Fibroblast of mammary gland (primary cell): Measurements from ENCODE around the gene MAU2.

Experiments used
- DNase-seq: peaks from one replicate; pipeline ENCODE4 v3.0.0-alpha.2; 2010; ENCODE audit warnings: low read depth
- H3K4me3 ChIP-seq: 2 replicates; pipeline ENCODE4 v1.5.1; 2011; ENCODE audit warnings: low read depth, mild to moderate bottlenecking, low read length, moderate library complexity; ENCODE audit not compliant: control insufficient read depth
- CTCF ChIP-seq: conservative IDR thresholded peaks from 2 replicates; pipeline ENCODE4 v1.5.1; 2011; ENCODE audit warnings: low read depth, low read length, inconsistent platforms; ENCODE audit not compliant: control insufficient read depth, insufficient read depth

Gene MAU2

GRCh38 chr19:19352823-19353222, 32.2 kb downstream of the MAU2 start:
- DNase-seq: no peak
- TF ChIP-seq CTCF: no peak

GRCh38 chr19:19354007-19354406, 33.4 kb downstream of the MAU2 start:
- DNase-seq: no peak
- TF ChIP-seq CTCF: no peak
- no peak overlapping the region for H3K4me3 ChIP-seq

More at GRCh38 chr19:19352823-19353222, 32.2 kb downstream of the MAU2 start:
- no peak overlapping the region for H3K4me3 ChIP-seq

- TF ChIP-seq CTCF: no peak
- no peak overlapping the region for H3K4me3 ChIP-seq
- DNase-seq: no peak
These were observed 34.3 kb downstream of the MAU2 start for GRCh38 chr19:19354932-19355331.

GRCh38 chr19:19355606-19356139, 35.0 kb downstream of the MAU2 start:
- no peak for DNase-seq
- no peak overlapping the region for H3K4me3 ChIP-seq
- no peak for TF ChIP-seq CTCF

- no peak for TF ChIP-seq CTCF
- no peak for DNase-seq
- no peak overlapping the region for H3K4me3 ChIP-seq
These were observed 35.9 kb downstream of the MAU2 start for GRCh38 chr19:19356500-19356899.

GRCh38 chr19:19356901-19357566, 36.4 kb downstream of the MAU2 start:
- no peak for TF ChIP-seq CTCF
- no peak for DNase-seq

More at GRCh38 chr19:19356901-19357566, 36.4 kb downstream of the MAU2 start:
- H3K4me3 ChIP-seq: no peak overlapping the region
